Tibial artery (tissue), 4 donors: ENCODE data around the gene MAP2K6.

ENCODE experiments used
- DNase-seq, 2 donors: peaks; one replicate each; pipeline ENCODE4 v3.0.0-alpha.2; 2019
- H3K27ac ChIP-seq, 2 donors: fragments of 200-600 bp; sonication (generic) in 1 of 2; 1 replicate in 1 of 2; 2 replicates in 1 of 2; pipeline ENCODE4 v1.5.1; 2018 to 2019; ENCODE audit warnings: mild to moderate bottlenecking in 1 of 2
- H3K27me3 ChIP-seq, 2 donors: fragments of 200-600 bp; sonication (generic) in 1 of 2; one replicate each; pipeline versions ENCODE4 v1.5.1 to v1.6.0; 2016 to 2019
- H3K36me3 ChIP-seq, 3 donors: fragments of 200-600 bp; sonication (generic) in 2 of 3; one replicate each; pipeline ENCODE4 v1.5.1; 2016 to 2019; ENCODE audit warnings: mild to moderate bottlenecking in 2 of 3
- H3K4me1 ChIP-seq, 4 donors: fragments of 200-600 bp; sonication (generic) in 2 of 4; 1 replicate in 3 of 4; 2 replicates in 1 of 4; pipeline ENCODE4 v1.5.1; 2016 to 2019
- H3K4me3 ChIP-seq, 2 donors: fragments of 200-600 bp; sonication (generic) in 1 of 2; 1 replicate in 1 of 2; 2 replicates in 1 of 2; pipeline ENCODE4 v1.5.1; 2018 to 2019; ENCODE audit warnings: mild to moderate bottlenecking in 2 of 2
- H3K9me3 ChIP-seq, 3 donors: fragments of 200-600 bp; sonication (generic) in 1 of 3; one replicate each; pipeline ENCODE4 v1.5.1; 2016 to 2019
- CTCF ChIP-seq, 2 experiments: fragments of 200-600 bp in 1 of 2; fragments of 450-650 bp in 1 of 2; IDR thresholded peaks; one replicate each; pipeline ENCODE4 v1.5.1; 2017 to 2019; ENCODE audit warnings: antibody characterized with exemption in 2 of 2, mild to moderate bottlenecking in 1 of 2, moderate library complexity in 1 of 2
- intact Hi-C: fragments of 100-400 bp; cut with DNase I; formaldehyde crosslinking; loops from one replicate; pipeline ENCODE4 v1.15.0; 2023; ENCODE audit warnings: low total_unique reads

Gene MAP2K6

GRCh38 chr17:69503711-69504110, 89.2 kb downstream of the MAP2K6 start:
- intact Hi-C loops, result no loop called here
- Histone ChIP-seq H3K36me3 (no peaks in the 10 kb centered on the region), H3K4me1 (peaks cover 0 to 31% (median 21%) of the 10 kb centered on the region in 4 donors), H3K27me3 (no peaks in the 10 kb centered on the region), H3K27ac (no peak overlapping the region), H3K9me3 (no peaks in the 10 kb centered on the region), H3K4me3 (no peak overlapping the region)
- DNase-seq, result no peak
- no peak for TF ChIP-seq CTCF (IDR thresholded peaks at IDR 0.05)

GRCh38 chr17:69505740-69506139, 91.2 kb downstream of the MAP2K6 start:
- Histone ChIP-seq H3K27ac (peak overlapping the region in 1 of 2 donors; percentile 46), H3K4me3 (no peak overlapping the region), H3K27me3 (no peaks in the 10 kb centered on the region), H3K9me3 (no peaks in the 10 kb centered on the region), H3K4me1 (peaks cover 0 to 24% (median 15%) of the 10 kb centered on the region in 4 donors), H3K36me3 (no peaks in the 10 kb centered on the region)
- no peak for TF ChIP-seq CTCF (IDR thresholded peaks at IDR 0.05)
- intact Hi-C loops, result no loop called here
- DNase-seq, result no peak

- H3K4me3 ChIP-seq, result no peak overlapping the region
- no peaks in the 10 kb centered on the region for H3K36me3 ChIP-seq
- intact Hi-C loops, result no loop called here
- no peak for DNase-seq
- TF ChIP-seq CTCF (IDR thresholded peaks at IDR 0.05), result no peak
- peaks cover 0 to 17% (median 8%) of the 10 kb centered on the region in 4 donors for H3K4me1 ChIP-seq
- no peak overlapping the region for H3K27ac ChIP-seq
- H3K27me3 ChIP-seq, result no peaks in the 10 kb centered on the region
- no peaks in the 10 kb centered on the region for H3K9me3 ChIP-seq
Observed at GRCh38 chr17:69506489-69506888, 92.0 kb downstream of the MAP2K6 start.

GRCh38 chr17:69508814-69509213, 94.3 kb downstream of the MAP2K6 start:
- intact Hi-C loops, result no loop called here
- no peak for TF ChIP-seq CTCF (IDR thresholded peaks at IDR 0.05)
- H3K9me3 ChIP-seq, result no peaks in the 10 kb centered on the region
- no peak overlapping the region for H3K4me3 ChIP-seq
- H3K27ac ChIP-seq, result no peak overlapping the region
- no peaks in the 10 kb centered on the region for H3K27me3 ChIP-seq
- H3K36me3 ChIP-seq, result no peaks in the 10 kb centered on the region
- no peak for DNase-seq
- H3K4me1 ChIP-seq, result peaks cover 0 to 5% (median 0%) of the 10 kb centered on the region in 4 donors

GRCh38 chr17:69511250-69511649, 96.8 kb downstream of the MAP2K6 start:
- no peak overlapping the region for H3K27ac ChIP-seq
- DNase-seq, result no peak

More at GRCh38 chr17:69511250-69511649, 96.8 kb downstream of the MAP2K6 start:
- no peak overlapping the region for H3K4me3 ChIP-seq
- no peak for TF ChIP-seq CTCF (IDR thresholded peaks at IDR 0.05)
- no peaks in the 10 kb centered on the region for H3K4me1 ChIP-seq
- no peaks in the 10 kb centered on the region for H3K36me3 ChIP-seq
- no peaks in the 10 kb centered on the region for H3K27me3 ChIP-seq
- H3K9me3 ChIP-seq, result no peaks in the 10 kb centered on the region
- intact Hi-C loops, result no loop called here
